Neural progenitor cell (in vitro differentiated cells): ENCODE measurements around the gene INCENP.

ENCODE experiments used
- CTCF ChIP-seq: fragments of 200-600 bp; sonication (generic); IDR thresholded peaks from 2 replicates; pipeline ENCODE4 v1.5.1; 2017; ENCODE audit warnings: antibody characterized with exemption, mild to moderate bottlenecking
- EZH2 ChIP-seq: fragments of 200-600 bp; sonication (generic); IDR thresholded peaks from 2 replicates; pipeline ENCODE4 v1.6.1; 2017; ENCODE audit warnings: antibody characterized with exemption, mild to moderate bottlenecking, moderate library complexity
- EZH2phosphoT487 ChIP-seq: fragments of 200-600 bp; sonication (generic); IDR thresholded peaks from 2 replicates; pipeline ENCODE4 v1.6.1; 2017; ENCODE audit warnings: antibody characterized with exemption

GRCh38 chr11:62088331-62088933 is 35.4 kb upstream of the INCENP start:
- no peak for TF ChIP-seq CTCF
- TF ChIP-seq EZH2: no peak
- no peak for TF ChIP-seq EZH2phosphoT487
